Hematopoietic multipotent progenitor cell (in vitro differentiated cells): ENCODE measurements around the gene IL17RC. TPM values are rescaled to one million over a fixed set of nuclear protein-coding genes. Genes with fewer than 3 reads are reported as not detected.
A peak's percentile ranks its signal among the peaks of the same experiment; 100 is the strongest.

Experiments used
- DNase-seq, 3 donors: peaks; one replicate each; pipeline ENCODE4 v3.0.0-alpha.2; 2011 to 2015; ENCODE audit warnings: low read depth in 2 of 3, low spot score in 2 of 3
- total RNA-seq: library from RNA; depleted of rRNA; stranded (reverse); fragments of >200 nt; gene quantifications from one replicate; pipeline ENCODE4 v1.2.3, GENCODE V29; 2012

The IL17RC gene
- total RNA-seq, 1 donor = 31.2 TPM

GRCh38 chr3:9942934-9943690 lies 26.2 kb downstream of the IL17RC start:
- DNase-seq = no peak

GRCh38 chr3:9944271-9944670 lies 27.4 kb downstream of the IL17RC start:
- no peak for DNase-seq

- DNase-seq = no peak
Observed at GRCh38 chr3:9945358-9945757, 28.5 kb downstream of the IL17RC start.

GRCh38 chr3:9946112-9947024 lies 29.5 kb downstream of the IL17RC start:
- DNase-seq = peak; percentile 41 to 90 (median 86)

GRCh38 chr3:9947025-9947995 lies 30.4 kb downstream of the IL17RC start:
- no peak for DNase-seq

GRCh38 chr3:9948586-9948985 lies 31.7 kb downstream of the IL17RC start:
- DNase-seq = no peak

- no peak for DNase-seq
Observed at GRCh38 chr3:9949115-9949514, 32.2 kb downstream of the IL17RC start.

- no peak for DNase-seq
Observed at GRCh38 chr3:9949626-9950025, 32.7 kb downstream of the IL17RC start.

- DNase-seq = peak in 1 of 3 donors; percentile 21
Observed at GRCh38 chr3:9951126-9951525, 34.2 kb downstream of the IL17RC start.

GRCh38 chr3:9951598-9951961 lies 34.7 kb downstream of the IL17RC start:
- no peak for DNase-seq

GRCh38 chr3:9951962-9952805 lies 35.3 kb downstream of the IL17RC start, which contains the start of gene PRRT3:
PRRT3 (minus strand) TSS chr3:9952408; CDS start chr3:9950115, 2,293 bp downstream.
- peak in 2 of 3 donors; percentile 51 to 65 for DNase-seq

GRCh38 chr3:9955067-9955502 lies 38.2 kb downstream of the IL17RC start:
- DNase-seq = no peak

- no peak for DNase-seq
Observed at GRCh38 chr3:9955611-9956352, 38.9 kb downstream of the IL17RC start.

- no peak for DNase-seq
Observed at GRCh38 chr3:9957214-9957613, 40.3 kb downstream of the IL17RC start.

- no peak for DNase-seq
Observed at GRCh38 chr3:9965200-9965875, 48.4 kb downstream of the IL17RC start.

- DNase-seq = no peak
Observed at GRCh38 chr3:9966841-9967240, 49.9 kb downstream of the IL17RC start.

GRCh38 chr3:9969632-9970019 lies 52.7 kb downstream of the IL17RC start:
- DNase-seq = no peak

- DNase-seq = no peak
Observed at GRCh38 chr3:9970020-9970652, 53.2 kb downstream of the IL17RC start.
